GM18870 (cell line): ENCODE data around the gene DNAAF2.
"Not testable (repeated sequence)": the region's sequence is repeated elsewhere in the genome, so short reads cannot be mapped to it uniquely, and the experiment has no call there.

Source experiments
- ATAC-seq: cut with Tn5 transposase; IDR thresholded peaks from one replicate; pipeline ENCODE4 v1.9.1; 2021; ENCODE audit warnings: moderate library complexity; ENCODE audit not compliant: unreplicated experiment

The DNAAF2 gene, protein sequence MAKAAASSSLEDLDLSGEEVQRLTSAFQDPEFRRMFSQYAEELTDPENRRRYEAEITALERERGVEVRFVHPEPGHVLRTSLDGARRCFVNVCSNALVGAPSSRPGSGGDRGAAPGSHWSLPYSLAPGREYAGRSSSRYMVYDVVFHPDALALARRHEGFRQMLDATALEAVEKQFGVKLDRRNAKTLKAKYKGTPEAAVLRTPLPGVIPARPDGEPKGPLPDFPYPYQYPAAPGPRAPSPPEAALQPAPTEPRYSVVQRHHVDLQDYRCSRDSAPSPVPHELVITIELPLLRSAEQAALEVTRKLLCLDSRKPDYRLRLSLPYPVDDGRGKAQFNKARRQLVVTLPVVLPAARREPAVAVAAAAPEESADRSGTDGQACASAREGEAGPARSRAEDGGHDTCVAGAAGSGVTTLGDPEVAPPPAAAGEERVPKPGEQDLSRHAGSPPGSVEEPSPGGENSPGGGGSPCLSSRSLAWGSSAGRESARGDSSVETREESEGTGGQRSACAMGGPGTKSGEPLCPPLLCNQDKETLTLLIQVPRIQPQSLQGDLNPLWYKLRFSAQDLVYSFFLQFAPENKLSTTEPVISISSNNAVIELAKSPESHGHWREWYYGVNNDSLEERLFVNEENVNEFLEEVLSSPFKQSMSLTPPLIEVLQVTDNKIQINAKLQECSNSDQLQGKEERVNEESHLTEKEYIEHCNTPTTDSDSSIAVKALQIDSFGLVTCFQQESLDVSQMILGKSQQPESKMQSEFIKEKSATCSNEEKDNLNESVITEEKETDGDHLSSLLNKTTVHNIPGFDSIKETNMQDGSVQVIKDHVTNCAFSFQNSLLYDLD

DNA sequence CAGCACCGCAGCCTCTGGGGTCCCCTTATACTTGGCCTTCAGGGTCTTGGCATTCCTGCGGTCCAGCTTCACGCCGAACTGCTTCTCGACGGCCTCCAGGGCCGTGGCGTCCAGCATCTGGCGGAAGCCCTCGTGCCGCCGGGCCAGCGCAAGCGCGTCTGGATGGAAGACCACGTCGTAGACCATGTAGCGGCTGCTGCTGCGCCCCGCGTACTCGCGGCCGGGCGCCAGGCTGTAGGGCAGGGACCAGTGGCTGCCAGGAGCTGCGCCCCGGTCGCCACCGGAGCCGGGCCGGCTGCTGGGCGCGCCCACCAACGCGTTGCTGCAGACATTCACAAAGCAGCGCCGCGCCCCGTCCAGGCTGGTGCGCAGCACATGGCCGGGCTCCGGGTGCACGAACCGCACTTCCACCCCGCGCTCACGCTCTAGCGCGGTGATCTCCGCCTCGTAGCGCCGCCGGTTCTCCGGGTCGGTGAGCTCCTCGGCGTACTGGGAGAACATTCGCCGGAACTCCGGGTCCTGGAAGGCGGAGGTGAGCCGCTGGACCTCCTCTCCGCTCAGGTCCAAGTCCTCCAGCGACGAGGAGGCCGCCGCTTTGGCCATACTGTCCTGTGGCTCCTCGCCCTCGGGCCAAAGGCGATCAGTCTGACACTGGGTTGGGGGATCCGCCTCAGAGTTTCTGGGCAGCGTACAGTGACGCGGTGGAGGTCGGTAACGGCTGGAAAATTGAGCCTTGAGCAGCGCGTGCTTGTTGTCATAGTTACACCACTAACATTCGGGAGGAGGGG, at the start of gene DNAAF2:
Gene DNAAF2 (minus strand): TSS at position 698 of the 788 bp plus-strand sequence. CDS start 95 bp downstream, at position 603.
- ATAC-seq, result peak; percentile 27

DNA sequence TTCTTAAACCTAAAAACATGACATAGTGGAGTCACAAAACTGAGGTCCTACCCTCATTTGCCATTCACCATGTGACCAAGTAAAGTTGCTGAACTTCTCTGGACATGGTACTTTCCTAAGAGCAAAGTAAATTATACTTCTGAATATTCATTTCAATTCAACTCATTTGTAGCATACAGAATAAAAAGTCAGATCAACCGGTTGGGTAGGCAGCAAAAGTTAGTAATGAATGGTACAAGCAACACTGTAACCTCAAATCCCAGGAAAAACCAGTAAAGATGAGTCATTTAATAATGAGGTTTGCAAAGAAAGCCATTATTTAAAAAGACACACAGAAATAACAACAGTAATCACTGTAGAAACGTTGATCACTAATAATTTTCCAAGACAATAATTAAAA, 44.2 kb upstream of the DNAAF2 start:
- ATAC-seq, result no peak

DNA sequence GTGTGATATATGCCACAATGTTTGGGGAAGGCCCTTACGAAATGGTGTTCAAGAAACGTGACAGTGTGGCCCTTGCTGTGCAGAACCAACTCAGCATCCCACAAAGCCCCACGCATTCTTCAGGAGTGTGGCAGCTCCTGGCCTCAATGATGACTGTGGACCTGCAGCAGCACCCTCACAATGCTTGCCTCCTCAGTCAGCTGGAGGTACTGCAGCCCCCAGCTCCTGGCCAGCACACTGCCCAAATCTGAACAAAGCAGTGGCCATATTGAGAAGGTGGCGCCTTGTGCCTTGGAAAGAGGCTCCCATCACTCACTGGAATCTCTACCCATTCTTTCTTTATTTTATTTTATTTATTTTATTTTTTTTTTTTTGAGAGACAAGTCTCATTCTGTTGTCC, 42.6 kb upstream of the DNAAF2 start:
- no peak for ATAC-seq

DNA sequence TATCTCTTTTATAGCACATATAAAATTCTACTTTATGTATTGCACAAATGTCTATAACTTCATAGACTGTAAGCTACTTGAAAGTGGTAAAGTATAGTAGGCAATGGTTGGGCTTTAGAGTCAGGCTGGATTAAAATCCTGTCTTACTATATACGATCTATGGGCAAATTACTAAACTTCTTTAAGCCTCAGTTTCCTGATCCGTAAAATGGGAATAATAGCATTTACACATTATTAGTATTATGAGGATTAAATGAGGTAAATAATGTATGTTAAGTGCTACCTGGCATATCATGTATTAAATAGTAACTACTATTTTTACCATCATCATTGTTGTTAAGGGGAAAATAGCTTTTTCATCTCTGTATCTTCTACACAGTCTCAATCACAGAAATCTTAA, 38.5 kb upstream of the DNAAF2 start:
- ATAC-seq, result no peak

DNA sequence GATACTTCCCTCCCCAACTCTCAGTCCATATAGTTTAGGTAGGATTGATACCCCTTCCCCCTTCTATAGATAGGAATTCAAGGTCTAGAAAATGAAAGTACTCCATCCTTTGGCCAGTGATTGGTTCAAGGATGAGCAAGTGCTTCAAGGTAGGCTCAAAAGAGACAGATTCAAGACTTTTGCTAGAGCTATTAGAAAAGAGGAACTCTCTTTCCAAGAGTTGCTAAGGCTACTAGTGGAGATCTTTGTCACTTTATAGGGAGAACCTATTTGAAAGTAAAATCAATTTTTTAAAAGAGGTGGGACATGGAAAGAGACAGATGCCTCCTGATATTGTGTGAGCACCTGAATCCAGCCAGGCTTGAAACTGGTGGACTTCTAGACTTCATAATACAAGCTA, 35.4 kb upstream of the DNAAF2 start:
- no peak for ATAC-seq

DNA sequence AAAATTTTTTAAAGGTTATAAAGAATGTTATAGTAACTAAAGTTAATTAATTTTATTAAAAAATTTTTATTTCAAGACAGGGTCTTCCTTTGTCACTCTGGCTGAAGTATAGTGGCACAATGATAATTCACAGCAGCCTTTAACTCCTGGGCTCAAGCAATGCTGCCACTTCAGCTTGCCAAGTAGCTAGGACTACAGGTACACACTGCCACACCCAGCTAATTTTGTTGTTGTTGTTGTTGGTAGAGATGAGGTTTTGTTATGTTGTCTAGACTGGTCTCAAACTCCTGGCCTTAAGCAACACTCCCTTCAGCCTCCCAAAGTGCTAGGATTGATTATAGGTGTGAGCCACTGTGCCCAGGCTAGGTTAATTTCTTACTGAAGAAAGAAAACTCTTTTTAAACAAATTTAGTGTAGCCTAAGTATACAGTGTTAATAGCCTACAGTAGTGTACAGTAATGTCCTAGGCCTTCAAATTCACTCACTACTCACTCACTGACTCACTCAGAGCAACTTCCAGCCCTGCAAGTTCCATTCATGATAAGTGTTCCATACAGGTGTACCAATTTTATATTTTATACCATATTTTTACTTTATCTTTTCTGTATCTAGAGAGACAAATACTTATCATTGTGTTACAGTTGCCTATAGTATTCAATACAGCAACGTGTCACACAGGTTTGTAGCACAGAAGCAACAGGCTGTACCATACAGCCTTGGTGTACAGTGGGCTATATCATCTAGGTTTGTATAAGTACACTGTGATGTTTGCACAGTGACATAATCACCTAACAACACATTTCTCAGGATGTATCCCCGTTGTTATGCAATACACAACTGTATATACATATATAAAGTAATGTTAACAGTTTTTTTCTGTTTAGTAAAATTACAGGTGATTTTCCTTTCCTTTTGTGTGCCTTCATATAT, 24.7 kb upstream of the DNAAF2 start:
- no peak for ATAC-seq

DNA sequence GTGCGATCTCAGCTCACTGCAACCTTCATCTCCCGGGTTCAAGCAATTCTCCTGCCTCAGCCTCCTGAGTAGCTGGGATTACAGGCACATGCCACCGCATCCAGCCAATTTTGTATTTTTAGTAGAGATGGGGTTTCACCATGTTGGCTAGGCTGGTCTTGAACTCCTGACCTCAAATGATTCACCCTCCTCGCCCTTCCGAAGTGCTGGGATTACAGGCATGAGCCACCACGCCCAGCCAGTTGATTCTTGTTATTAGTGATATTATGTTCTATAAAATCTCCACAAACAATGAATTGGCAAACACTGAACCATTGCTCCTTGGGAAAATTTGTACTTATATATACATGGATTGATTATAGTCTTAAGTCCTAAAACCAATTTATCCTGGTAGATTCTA, 22.5 kb upstream of the DNAAF2 start:
- not testable (repeated sequence) for ATAC-seq

DNA sequence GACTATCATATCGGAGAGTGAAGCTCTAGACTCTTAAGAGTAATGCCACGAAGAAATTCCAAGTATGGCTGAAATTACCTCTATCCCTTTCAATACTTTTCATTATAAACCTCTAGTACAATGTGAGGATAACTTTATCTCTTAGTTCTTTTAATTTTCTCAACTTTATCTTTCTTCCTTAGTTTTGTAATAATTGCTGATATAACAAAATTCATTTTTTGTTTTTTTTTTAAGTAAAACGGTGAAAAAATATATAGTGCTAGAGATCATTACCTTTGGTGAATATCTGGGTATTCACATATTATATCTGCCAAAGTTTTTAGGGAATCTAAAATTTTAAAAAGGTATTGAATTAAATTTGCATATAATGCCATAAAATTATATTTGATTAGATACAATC, 19.5 kb upstream of the DNAAF2 start:
- ATAC-seq, result no peak

DNA sequence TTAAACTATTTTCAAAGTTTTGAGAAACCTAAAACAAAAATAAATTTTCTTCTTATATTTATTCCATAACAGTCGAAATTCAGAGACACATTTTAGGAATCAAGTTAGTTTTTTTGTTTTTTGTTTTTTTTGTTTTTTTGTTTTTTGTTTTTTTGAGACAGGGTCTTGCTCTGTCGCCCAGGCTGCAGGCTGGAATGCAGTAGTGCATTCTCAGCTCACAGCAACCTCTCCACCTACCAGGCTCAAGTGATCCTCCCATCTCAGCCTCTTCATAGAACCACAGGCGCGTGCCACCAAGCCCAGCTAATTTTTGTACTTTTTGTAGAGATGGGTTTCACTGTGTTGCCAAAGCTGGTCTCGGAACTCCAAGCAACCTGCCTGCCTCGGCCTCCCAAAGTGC, 18.5 kb upstream of the DNAAF2 start:
- ATAC-seq, result no peak

DNA sequence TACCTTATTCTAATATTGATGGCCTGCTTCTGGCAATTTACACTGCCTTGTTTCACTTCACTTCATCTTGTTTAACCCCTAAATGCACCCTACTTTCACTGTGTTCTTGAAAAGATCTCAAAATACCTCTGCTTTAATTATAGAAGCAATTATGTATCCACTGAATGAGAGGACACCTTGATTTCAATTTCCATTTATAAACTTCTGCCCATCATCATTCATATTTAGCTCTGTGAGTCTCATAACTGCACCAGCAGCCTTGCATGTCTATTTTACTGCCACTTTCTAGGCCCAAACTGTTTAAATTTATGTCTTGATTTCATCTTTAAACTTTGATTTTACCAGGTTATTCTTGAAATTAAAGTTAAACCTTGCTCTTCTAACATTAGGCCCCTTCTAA, 7.1 kb upstream of the DNAAF2 start:
- no peak for ATAC-seq

DNA sequence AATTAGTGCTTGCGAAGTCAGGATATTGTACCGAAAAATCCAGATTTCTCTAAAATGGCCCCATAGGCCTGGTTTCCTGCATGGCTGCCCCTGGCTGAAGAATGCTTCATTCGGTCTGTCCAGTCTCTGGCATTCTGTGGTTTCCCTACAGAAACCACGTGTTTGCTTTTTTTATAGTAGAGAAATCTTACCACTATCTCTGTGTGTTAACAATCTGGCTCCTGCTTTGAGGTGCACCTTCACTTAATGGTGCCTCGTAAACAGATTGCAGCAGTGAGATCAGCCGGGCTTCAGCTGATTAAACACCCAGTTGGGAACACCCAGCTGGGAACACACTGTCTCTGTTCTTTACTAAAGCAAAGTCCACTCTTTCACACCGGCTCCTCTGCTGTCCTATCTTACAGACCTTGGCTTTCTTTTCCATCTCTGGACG, 6.7 kb upstream of the DNAAF2 start:
- ATAC-seq, result no peak

DNA sequence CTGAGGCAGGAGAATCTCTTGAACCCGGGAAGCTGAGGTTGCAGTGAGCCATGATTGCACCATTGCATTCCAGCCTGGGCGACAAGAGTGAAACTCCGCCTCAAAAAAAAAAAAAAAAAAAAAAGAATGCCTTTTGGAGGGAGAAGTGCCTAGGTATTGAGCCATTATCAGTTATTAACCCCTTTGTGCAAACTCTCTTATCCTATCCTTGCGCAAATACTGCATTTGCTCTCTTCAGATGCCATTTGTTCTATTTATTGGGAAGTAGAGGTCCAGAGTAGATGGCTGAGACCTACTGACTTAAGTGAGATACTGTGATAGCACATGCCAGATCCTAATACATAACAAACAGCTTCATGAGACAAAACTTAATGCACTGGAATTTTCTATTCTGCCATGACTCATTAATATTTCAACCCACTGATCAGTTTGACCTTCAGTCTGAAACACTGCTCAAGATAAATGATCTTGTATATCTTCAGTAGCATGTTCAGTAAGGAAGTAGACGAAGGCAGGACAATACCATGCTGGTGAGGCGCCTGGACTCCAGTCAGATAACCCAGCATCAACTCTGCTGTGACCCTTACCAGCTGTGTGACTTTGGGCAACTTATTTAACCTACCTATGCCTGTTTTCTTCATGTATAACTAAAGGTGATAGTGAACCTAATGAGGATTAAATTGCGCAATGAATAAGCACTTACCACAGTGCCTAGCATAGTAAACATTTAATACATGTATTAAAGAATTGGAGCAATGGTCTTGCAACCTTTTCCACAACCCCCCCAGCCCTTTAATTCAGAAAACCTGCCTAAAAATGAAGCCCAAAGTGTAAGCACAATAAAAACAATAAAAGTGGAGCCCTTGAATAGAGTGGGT, 5.7 kb upstream of the DNAAF2 start:
- ATAC-seq, result no peak

DNA sequence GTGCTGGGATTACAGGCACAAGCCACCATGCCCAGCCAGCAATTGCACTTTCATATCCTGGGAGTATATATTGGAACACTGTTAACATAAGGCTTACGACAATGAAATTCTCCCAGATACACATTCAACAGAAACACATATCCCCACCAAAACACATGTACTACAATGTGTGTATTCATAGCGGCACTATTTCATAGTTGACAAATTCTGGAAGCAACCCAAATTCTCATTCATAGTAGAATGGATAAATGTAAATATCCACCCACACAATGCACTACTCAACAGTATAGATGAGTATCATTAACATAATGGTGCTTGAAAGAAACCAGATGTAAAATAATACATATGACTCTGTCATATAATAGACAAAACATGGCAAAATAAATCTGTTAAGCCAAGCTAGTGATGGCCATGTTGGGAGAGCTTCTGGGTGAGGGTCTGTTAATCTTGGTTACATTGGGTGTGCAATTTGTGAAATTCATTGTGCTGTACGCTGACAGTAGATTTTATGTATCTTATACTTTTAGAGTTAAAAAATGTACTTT, 2.6 kb upstream of the DNAAF2 start:
- no peak for ATAC-seq

DNA sequence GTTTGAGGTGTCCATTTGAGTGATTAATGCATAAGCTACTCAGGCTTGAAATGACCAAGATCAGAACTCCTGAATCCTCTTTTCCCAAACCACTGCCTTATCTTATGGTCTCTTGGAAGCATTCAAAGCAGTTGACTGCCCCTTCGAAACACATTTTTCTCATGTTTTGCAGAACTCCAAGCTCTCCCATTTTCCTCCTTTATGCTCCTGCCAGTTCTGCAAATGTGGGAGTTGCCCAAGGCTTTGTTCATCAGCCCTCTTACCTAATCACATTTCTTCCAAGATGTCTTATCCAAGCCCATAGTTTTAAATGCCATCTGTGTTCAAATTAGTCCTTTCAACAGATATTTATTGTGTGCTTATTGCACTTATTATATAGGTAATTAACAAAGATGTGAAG, 1.8 kb upstream of the DNAAF2 start:
- no peak for ATAC-seq

DNA sequence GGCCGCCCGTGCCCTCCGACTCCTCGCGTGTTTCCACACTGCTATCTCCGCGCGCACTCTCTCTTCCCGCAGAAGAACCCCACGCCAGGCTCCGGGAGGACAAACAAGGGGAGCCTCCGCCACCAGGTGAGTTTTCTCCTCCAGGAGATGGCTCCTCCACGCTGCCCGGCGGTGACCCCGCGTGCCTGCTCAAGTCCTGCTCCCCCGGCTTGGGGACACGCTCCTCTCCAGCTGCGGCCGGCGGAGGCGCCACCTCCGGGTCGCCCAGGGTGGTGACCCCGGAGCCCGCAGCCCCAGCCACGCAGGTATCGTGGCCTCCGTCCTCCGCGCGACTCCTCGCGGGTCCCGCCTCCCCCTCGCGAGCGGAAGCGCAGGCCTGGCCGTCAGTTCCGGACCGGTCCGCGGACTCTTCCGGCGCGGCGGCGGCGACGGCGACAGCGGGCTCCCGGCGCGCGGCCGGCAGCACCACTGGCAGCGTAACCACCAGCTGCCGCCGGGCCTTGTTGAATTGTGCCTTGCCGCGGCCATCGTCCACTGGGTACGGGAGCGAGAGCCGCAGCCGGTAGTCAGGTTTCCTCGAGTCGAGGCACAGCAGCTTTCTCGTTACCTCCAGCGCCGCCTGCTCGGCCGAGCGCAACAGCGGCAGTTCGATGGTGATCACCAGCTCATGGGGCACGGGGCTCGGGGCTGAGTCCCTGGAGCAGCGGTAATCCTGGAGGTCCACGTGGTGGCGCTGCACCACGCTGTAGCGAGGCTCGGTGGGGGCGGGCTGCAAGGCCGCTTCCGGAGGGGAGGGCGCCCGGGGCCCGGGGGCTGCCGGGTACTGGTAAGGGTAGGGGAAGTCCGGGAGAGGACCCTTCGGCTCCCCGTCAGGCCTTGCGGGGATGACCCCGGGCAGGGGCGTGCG, 1.2 kb downstream of the DNAAF2 start:
- ATAC-seq, result peak; percentile 71

DNA sequence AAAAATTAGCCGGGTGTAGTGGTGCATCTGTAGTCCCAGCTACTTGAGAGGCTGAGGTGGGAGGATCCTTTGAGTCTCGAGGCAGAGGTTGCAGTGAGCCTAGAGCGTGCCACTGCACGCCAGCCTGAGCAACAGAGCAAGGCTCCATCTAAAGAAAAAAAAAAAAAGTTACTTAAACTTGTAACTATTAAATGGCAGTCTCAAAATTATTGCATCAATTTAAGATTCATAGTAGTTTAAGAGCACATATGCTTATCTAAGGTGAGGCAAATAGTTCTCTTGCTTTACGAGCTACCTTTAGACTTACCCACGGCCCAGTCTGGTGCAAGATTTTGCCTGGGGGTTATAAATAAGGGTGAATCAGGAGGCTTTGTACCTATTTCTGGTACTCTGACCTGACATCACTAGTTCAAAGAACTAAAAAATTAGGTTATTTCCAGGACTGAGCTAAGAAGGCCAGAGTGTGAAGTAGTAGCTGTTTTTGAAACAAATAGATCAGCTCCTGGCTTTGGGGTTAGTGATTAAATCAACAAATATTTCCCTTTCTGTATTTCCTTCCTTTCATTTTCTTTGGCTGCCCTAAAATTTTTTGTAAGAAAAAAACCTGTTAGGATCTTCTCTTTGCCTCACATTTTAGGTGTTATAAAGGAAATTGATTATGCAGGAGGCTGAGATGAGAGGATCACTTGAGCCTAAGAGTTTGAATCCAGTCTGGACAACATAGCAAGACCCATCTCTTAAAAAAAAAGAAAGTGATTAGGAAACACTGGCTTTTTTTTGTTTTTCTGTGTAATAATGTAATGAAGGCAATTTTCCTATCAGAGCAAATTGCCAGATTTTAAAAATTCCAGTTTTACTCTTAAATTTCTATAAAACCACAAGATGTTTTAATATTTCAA, 10.9 kb downstream of the DNAAF2 start:
- no peak for ATAC-seq

DNA sequence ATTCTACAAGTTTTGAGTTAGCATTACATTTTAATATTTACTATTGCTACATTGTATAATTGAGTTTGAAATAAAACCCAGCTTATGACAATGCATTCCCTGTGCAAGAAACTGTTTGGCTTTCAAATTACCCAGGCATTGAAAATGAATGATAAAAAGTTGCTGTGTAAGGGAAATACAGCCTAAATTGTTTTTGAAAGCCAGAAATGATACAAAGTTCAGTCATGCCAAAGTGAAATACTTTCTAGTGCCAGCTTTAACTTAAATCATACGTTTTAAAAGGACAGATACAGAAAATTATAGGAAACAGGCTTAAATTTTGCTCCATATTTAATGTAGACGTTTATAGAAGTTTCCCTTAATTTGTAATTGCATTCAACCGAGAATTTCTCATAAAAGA, 11.7 kb downstream of the DNAAF2 start:
- ATAC-seq, result no peak
